Stomach (tissue), 4 donors: ENCODE measurements around the gene RBM46.

Source experiments
- POLR2A ChIP-seq, 4 donors: fragments of 450-650 bp; IDR thresholded peaks; one replicate each; pipeline ENCODE4 v1.6.1; 2016; ENCODE audit warnings: antibody characterized with exemption in 4 of 4, control low read depth in 2 of 4, mild to moderate bottlenecking in 1 of 4, moderate library complexity in 1 of 4
- POLR2AphosphoS5 ChIP-seq, 3 donors: sonication (generic); formaldehyde crosslinking; IDR thresholded peaks; one replicate each; pipeline ENCODE4 v1.6.1; 2016; ENCODE audit warnings: antibody characterized with exemption in 3 of 3
- TF ChIP-seq, protein P1 (sequence below), 7 experiments: fragments of 450-650 bp in 4 of 7; fragments of 200-600 bp in 3 of 7; sonication (generic) in 3 of 7; IDR thresholded peaks; one replicate each; pipeline ENCODE4 v1.5.1; 2016 to 2019; ENCODE audit warnings: antibody characterized with exemption in 7 of 7, control low read depth in 2 of 7, mild to moderate bottlenecking in 1 of 7

DNA sequence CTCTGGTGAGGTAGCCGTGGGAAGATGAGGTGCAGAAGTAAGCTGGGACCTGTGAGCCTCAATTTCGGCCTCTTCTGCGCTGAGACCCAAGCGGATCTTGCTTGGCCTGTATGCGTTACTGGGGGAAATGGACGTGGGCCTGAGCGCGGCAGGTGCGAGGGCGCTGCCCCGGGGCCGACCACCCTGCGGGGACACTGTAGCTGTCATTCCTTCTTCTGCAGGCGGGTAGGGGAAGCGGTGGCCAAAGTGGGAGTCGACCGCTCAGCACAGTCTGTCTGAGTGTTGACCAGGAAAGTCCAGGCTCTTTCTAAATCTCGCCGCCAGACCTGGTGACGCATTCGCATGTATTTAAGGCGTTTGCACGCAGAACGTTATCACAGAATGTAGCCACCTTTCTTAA lies 40.6 kb upstream of the RBM46 start:
- TF ChIP-seq, protein P1, sequence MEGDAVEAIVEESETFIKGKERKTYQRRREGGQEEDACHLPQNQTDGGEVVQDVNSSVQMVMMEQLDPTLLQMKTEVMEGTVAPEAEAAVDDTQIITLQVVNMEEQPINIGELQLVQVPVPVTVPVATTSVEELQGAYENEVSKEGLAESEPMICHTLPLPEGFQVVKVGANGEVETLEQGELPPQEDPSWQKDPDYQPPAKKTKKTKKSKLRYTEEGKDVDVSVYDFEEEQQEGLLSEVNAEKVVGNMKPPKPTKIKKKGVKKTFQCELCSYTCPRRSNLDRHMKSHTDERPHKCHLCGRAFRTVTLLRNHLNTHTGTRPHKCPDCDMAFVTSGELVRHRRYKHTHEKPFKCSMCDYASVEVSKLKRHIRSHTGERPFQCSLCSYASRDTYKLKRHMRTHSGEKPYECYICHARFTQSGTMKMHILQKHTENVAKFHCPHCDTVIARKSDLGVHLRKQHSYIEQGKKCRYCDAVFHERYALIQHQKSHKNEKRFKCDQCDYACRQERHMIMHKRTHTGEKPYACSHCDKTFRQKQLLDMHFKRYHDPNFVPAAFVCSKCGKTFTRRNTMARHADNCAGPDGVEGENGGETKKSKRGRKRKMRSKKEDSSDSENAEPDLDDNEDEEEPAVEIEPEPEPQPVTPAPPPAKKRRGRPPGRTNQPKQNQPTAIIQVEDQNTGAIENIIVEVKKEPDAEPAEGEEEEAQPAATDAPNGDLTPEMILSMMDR (IDR thresholded peaks at IDR 0.05), result no peak
- no peak for TF ChIP-seq POLR2A (IDR thresholded peaks at IDR 0.05)
- no peak for TF ChIP-seq POLR2AphosphoS5 (IDR thresholded peaks at IDR 0.05)
